GM12878 (cell line): ENCODE measurements around the gene KDM2A.

Experiments
- CBFB ChIP-seq: IDR thresholded peaks from 2 replicates; pipeline ENCODE4 v1.6.1; 2016; ENCODE audit warnings: antibody characterized with exemption, low read depth
- CHD1 ChIP-seq: IDR thresholded peaks from 2 replicates; pipeline ENCODE4 v1.6.1; 2012; ENCODE audit warnings: low read depth, low read length, improper control_type of control experiment
- CHD4 ChIP-seq: fragments of 200-600 bp; sonication (generic); IDR thresholded peaks from 2 replicates; pipeline ENCODE4 v1.6.1; 2016; ENCODE audit warnings: mild to moderate bottlenecking
- CTCF ChIP-seq, 3 experiments: IDR thresholded peaks in 2 of 3; conservative IDR thresholded peaks in 1 of 3; 2 replicates each; pipeline ENCODE4 v1.5.1; 2011; ENCODE audit warnings: low read depth in 3 of 3, low read length in 3 of 3, mild to moderate bottlenecking in 3 of 3, control low read depth in 2 of 3, moderate library complexity in 2 of 3, inconsistent platforms in 1 of 3, mixed read lengths in 1 of 3; ENCODE audit not compliant: control insufficient read depth in 2 of 3, insufficient read depth in 1 of 3; ENCODE audit errors: extremely low read depth in 1 of 3
- E2F8 ChIP-seq: fragments of 450-650 bp; IDR thresholded peaks from 2 replicates; pipeline ENCODE4 v1.6.1; 2018; ENCODE audit warnings: mild to moderate bottlenecking, low read depth, moderate library complexity; ENCODE audit not compliant: partially characterized antibody
- EED ChIP-seq: sonication (generic); IDR thresholded peaks from 2 replicates; pipeline ENCODE4 v1.6.1; 2016; ENCODE audit warnings: antibody characterized with exemption, low read depth
- GATAD2B ChIP-seq: fragments of 450-650 bp; conservative IDR thresholded peaks from 2 replicates; pipeline ENCODE4 v1.6.1; 2017; ENCODE audit warnings: low read depth, mild to moderate bottlenecking, moderate library complexity
- POLR2A ChIP-seq: IDR thresholded peaks from 2 replicates; pipeline ENCODE4 v1.6.1; 2011; ENCODE audit warnings: low read depth, mild to moderate bottlenecking, low read length
- RELB ChIP-seq: fragments of 450-650 bp; IDR thresholded peaks from 2 replicates; pipeline ENCODE4 v1.6.1; 2017; ENCODE audit warnings: low read depth, mild to moderate bottlenecking, moderate library complexity
- ZBED1 ChIP-seq: IDR thresholded peaks from 2 replicates; pipeline ENCODE4 v1.6.1; 2016; ENCODE audit warnings: borderline replicate concordance
- ZBTB4 ChIP-seq: fragments of 450-650 bp; formaldehyde crosslinking; IDR thresholded peaks from 2 replicates; pipeline ENCODE4 v1.4.0; 2022; ENCODE audit warnings: mild to moderate bottlenecking, moderate library complexity
- ZNF274 ChIP-seq: IDR thresholded peaks from one replicate; pipeline ENCODE4 v1.8.0; 2011; ENCODE audit not compliant: insufficient read length, insufficient read depth
- TF ChIP-seq, protein P1 (sequence below): fragments of 450-650 bp; IDR thresholded peaks from 2 replicates; pipeline ENCODE4 v1.6.1; 2018; ENCODE audit warnings: borderline replicate concordance, mild to moderate bottlenecking; ENCODE audit not compliant: partially characterized antibody
- TF ChIP-seq, protein P2 (sequence below): IDR thresholded peaks from 2 replicates; pipeline ENCODE4 v1.6.1; 2011; ENCODE audit warnings: low read depth, low read length, improper control_type of control experiment, borderline replicate concordance

DNA sequence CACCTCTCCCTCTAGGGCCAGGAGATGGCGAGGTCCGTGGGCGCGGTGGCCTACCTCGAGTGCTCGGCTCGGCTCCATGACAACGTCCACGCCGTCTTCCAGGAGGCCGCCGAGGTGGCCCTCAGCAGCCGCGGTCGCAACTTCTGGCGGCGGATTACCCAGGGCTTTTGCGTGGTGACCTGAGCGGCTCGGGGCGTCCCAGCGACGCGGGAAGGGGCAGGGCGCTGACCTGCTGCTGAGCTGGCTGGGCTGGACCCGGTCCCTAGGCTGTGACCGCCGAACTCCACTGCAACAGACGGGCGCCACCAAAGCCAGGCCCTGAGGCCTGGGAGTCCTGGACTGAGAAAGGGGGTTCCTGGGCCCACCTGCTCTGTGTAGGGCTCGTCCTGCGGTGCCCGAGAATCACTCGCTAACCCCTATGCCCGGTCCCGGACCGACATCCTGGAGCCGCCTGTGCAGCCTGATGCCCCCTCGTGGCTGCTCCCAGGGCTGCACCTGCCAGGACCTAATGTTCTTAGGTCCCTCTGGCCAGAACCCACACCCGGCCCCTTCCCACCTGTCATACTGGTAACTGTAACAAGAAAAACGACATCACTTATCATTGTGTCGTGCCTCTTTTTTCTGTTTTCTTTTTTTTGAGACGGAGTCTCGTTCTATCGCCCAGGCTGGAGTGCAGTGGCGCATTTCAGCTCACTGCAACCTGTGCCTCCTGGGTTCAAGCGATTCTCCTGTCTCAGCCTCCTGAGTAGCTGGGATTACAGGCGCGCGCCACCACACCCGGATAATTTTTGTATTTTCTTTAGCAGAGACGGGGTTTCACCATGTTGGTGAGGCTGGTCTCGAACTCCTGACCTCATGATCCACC lies 47.4 kb upstream of the KDM2A start:
- TF ChIP-seq CBFB = no peak
- TF ChIP-seq, protein P1, sequence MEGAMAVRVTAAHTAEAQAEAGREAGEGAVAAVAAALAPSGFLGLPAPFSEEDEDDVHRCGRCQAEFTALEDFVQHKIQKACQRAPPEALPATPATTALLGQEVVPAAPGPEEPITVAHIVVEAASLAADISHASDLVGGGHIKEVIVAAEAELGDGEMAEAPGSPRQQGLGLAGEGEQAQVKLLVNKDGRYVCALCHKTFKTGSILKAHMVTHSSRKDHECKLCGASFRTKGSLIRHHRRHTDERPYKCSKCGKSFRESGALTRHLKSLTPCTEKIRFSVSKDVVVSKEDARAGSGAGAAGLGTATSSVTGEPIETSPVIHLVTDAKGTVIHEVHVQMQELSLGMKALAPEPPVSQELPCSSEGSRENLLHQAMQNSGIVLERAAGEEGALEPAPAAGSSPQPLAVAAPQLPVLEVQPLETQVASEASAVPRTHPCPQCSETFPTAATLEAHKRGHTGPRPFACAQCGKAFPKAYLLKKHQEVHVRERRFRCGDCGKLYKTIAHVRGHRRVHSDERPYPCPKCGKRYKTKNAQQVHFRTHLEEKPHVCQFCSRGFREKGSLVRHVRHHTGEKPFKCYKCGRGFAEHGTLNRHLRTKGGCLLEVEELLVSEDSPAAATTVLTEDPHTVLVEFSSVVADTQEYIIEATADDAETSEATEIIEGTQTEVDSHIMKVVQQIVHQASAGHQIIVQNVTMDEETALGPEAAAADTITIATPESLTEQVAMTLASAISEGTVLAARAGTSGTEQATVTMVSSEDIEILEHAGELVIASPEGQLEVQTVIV = no peak
- no peak for TF ChIP-seq CHD1
- TF ChIP-seq ZBTB4 (CRISPR knock-in tag) = no peak
- TF ChIP-seq CHD4 = no peak
- peak; percentile 74 to 91 (median 85) for TF ChIP-seq CTCF (IDR thresholded peaks at IDR 0.05 in 2 of 3, conservative IDR thresholded peaks at IDR 0.05 in 1 of 3; ENCODE audit: control insufficient read depth in 2 of 3, extremely low read depth in 1 of 3, insufficient read depth in 1 of 3, low read depth in 3 of 3, low read length in 3 of 3)
- TF ChIP-seq POLR2A = no peak
- TF ChIP-seq, protein P2, sequence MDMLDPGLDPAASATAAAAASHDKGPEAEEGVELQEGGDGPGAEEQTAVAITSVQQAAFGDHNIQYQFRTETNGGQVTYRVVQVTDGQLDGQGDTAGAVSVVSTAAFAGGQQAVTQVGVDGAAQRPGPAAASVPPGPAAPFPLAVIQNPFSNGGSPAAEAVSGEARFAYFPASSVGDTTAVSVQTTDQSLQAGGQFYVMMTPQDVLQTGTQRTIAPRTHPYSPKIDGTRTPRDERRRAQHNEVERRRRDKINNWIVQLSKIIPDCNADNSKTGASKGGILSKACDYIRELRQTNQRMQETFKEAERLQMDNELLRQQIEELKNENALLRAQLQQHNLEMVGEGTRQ = no peak
- no peak for TF ChIP-seq GATAD2B
- no peak for TF ChIP-seq EED
- TF ChIP-seq ZBED1 = no peak
- no peak for TF ChIP-seq E2F8
- TF ChIP-seq ZNF274 = no peak
- no peak for TF ChIP-seq RELB
